GM18870 (cell line): ENCODE measurements around the gene PCDHGB5.
"Not testable (repeated sequence)": the region's sequence is repeated elsewhere in the genome, so short reads cannot be mapped to it uniquely, and the experiment has no call there.

Source experiments
- ATAC-seq: cut with Tn5 transposase; IDR thresholded peaks from one replicate; pipeline ENCODE4 v1.9.1; 2021; ENCODE audit warnings: moderate library complexity; ENCODE audit not compliant: unreplicated experiment

The PCDHGB5 gene

GRCh38 chr5:141375444-141376155 is 22.1 kb upstream of the PCDHGB5 start:
- not testable (repeated sequence) for ATAC-seq

GRCh38 chr5:141382469-141383294 is 15.1 kb upstream of the PCDHGB5 start, which contains the start of gene PCDHGA7:
PCDHGA7 (plus strand) TSS chr5:141382742; CDS start chr5:141382900, 158 bp downstream.
- ATAC-seq: no peak

GRCh38 chr5:141383345-141383744 is 14.4 kb upstream of the PCDHGB5 start:
- no peak for ATAC-seq

GRCh38 chr5:141384471-141385267 is 13.1 kb upstream of the PCDHGB5 start:
- ATAC-seq: no peak

GRCh38 chr5:141387557-141388311 is 10.0 kb upstream of the PCDHGB5 start, which contains the start of gene PCDHGB4:
PCDHGB4 (plus strand) TSS chr5:141387698; CDS start chr5:141387885, 187 bp downstream.
- ATAC-seq: peak; percentile 63

GRCh38 chr5:141388661-141389060 is 9.1 kb upstream of the PCDHGB5 start:
- ATAC-seq: no peak

- ATAC-seq: no peak
Observed at GRCh38 chr5:141389153-141390042, 8.3 kb upstream of the PCDHGB5 start.

GRCh38 chr5:141392429-141393198 is 5.1 kb upstream of the PCDHGB5 start, which contains the start of gene PCDHGA8:
PCDHGA8 (plus strand) TSS chr5:141392633; CDS start chr5:141392814, 181 bp downstream.
- no peak for ATAC-seq

GRCh38 chr5:141393267-141393666 is 4.5 kb upstream of the PCDHGB5 start:
- no peak for ATAC-seq

GRCh38 chr5:141394401-141395187 is 3.2 kb upstream of the PCDHGB5 start:
- ATAC-seq: not testable (repeated sequence)

GRCh38 chr5:141398608-141399007 is 861 bp downstream of the PCDHGB5 start:
- no peak for ATAC-seq

GRCh38 chr5:141399555-141400258 is 2.0 kb downstream of the PCDHGB5 start:
- no peak for ATAC-seq

GRCh38 chr5:141402553-141403243 is 5.0 kb downstream of the PCDHGB5 start, which contains the start of gene PCDHGA9:
PCDHGA9 (plus strand) TSS chr5:141402778; CDS start chr5:141402953, 175 bp downstream.
- no peak for ATAC-seq

GRCh38 chr5:141403387-141403786 is 5.6 kb downstream of the PCDHGB5 start:
- ATAC-seq: no peak

- not testable (repeated sequence) for ATAC-seq
Observed at GRCh38 chr5:141407790-141408505, 10.2 kb downstream of the PCDHGB5 start, which contains the start of gene PCDHGB6. PCDHGB6 (plus strand) TSS chr5:141408021; CDS start chr5:141408203, 182 bp downstream.
